Skeletal muscle satellite cell (primary cell): Measurements from ENCODE around the gene PSRC1.

Source experiments
- H3K27me3 ChIP-seq: 2 replicates; pipeline ENCODE4 v1.7.0; 2013; ENCODE audit warnings: low read length; ENCODE audit not compliant: control insufficient read depth, insufficient read depth
- H3K36me3 ChIP-seq: 2 replicates; pipeline ENCODE4 v1.7.0; 2013; ENCODE audit warnings: mild to moderate bottlenecking, control low read depth, low read length; ENCODE audit not compliant: insufficient read depth
- H3K4me1 ChIP-seq: 2 replicates; pipeline ENCODE4 v1.7.0; 2013; ENCODE audit warnings: low read length; ENCODE audit not compliant: control insufficient read depth, insufficient read depth
- H3K4me2 ChIP-seq: 2 replicates; pipeline ENCODE4 v1.7.0; 2013; ENCODE audit warnings: mild to moderate bottlenecking, low read length
- H3K4me3 ChIP-seq: 2 replicates; pipeline ENCODE4 v1.7.0; 2013; ENCODE audit warnings: low read length
- H3K9ac ChIP-seq: 2 replicates; pipeline ENCODE4 v1.7.0; 2013; ENCODE audit warnings: mild to moderate bottlenecking, low read depth, low read length, moderate library complexity
- H3K9me3 ChIP-seq: replicated peaks from 2 replicates; pipeline ENCODE4 v1.7.0; 2013; ENCODE audit warnings: mild to moderate bottlenecking, control low read depth, low read length

PSRC1 gene

GRCh38 chr1:109238382-109238781, 44.6 kb downstream of the PSRC1 start:
- Histone ChIP-seq H3K9me3 (no peaks in the 10 kb centered on the region), H3K4me2 (no peak overlapping the region), H3K4me1 (peaks cover 20% of the 10 kb centered on the region), H3K4me3 (no peak overlapping the region), H3K27me3 (no peaks in the 10 kb centered on the region), H3K9ac (no peak overlapping the region), H3K36me3 (peaks cover 59% of the 10 kb centered on the region)

- H3K4me2 ChIP-seq, result no peak overlapping the region
- H3K36me3 ChIP-seq, result peaks cover 67% of the 10 kb centered on the region
- H3K4me3 ChIP-seq, result no peak overlapping the region
- H3K4me1 ChIP-seq, result peaks cover 19% of the 10 kb centered on the region
- H3K9me3 ChIP-seq, result no peaks in the 10 kb centered on the region
- H3K27me3 ChIP-seq, result no peaks in the 10 kb centered on the region
- H3K9ac ChIP-seq, result no peak overlapping the region
These were observed 45.4 kb downstream of the PSRC1 start for GRCh38 chr1:109237512-109237911.

- no peak overlapping the region for H3K9ac ChIP-seq
- H3K4me2 ChIP-seq, result no peak overlapping the region
- H3K36me3 ChIP-seq, result peaks cover 88% of the 10 kb centered on the region
- H3K4me3 ChIP-seq, result no peak overlapping the region
- H3K9me3 ChIP-seq, result no peaks in the 10 kb centered on the region
- peaks cover 7% of the 10 kb centered on the region for H3K4me1 ChIP-seq
- no peaks in the 10 kb centered on the region for H3K27me3 ChIP-seq
These were observed 47.8 kb downstream of the PSRC1 start for GRCh38 chr1:109235137-109235536.

- Histone ChIP-seq H3K27me3 (no peaks in the 10 kb centered on the region), H3K36me3 (peaks cover 69% of the 10 kb centered on the region), H3K9ac (no peak overlapping the region), H3K4me3 (no peak overlapping the region), H3K9me3 (no peaks in the 10 kb centered on the region), H3K4me1 (no peaks in the 10 kb centered on the region), H3K4me2 (no peak overlapping the region)
These were observed 51.9 kb downstream of the PSRC1 start for GRCh38 chr1:109231066-109231465.
